A549 (cell line): ENCODE measurements around the gene GRIN2C. TPM values are rescaled to one million over a fixed set of nuclear protein-coding genes. Genes with fewer than 3 reads are reported as not detected.

Experiments
- ATAC-seq, 2 experiments: fragments of 200-7000 bp in 1 of 2; fragments of >200 bp in 1 of 2; cut with Nextera tagmentation in 1 of 2; cut with Tn5 transposase in 1 of 2; 3 replicates each; pipeline versions ENCODE4 v1.8.0 to v1.9.1; 2018 to 2020; ENCODE audit warnings: mild to moderate bottlenecking in 1 of 2, moderate library complexity in 1 of 2
- CTCF ChIA-PET: fragments of 300-600 bp; sonication (Branson Sonifier 250); formaldehyde crosslinking; extraction: SDS; loops from one replicate; lab custom pipeline; 2021; ENCODE audit warnings: antibody characterized with exemption, inconsistent platforms; lab: Yijun Ruan, JAX
- POLR2A ChIA-PET: fragments of 350-600 bp; formaldehyde crosslinking; extraction: SDS; loops from one replicate; lab custom pipeline; 2021; ENCODE audit warnings: antibody characterized with exemption, inconsistent platforms; lab: Yijun Ruan, JAX
- DNase-seq, 2 experiments: peaks; one replicate each; pipeline versions ENCODE4 v3.0.0 to v3.0.0-alpha.2; 2011 to 2016; ENCODE audit warnings: low read depth in 1 of 2, low spot score in 1 of 2
- FAIRE-seq: peaks from 2 replicates; lab custom pipeline; 2011; peaks lifted over from hg19 to GRCh38; lab: Jason Lieb, UNC
- H3K27ac ChIP-seq, 2 experiments: fragments of >200 bp; sonication (Bioruptor Twin); formaldehyde crosslinking; 3 replicates each; pipeline ENCODE4 v1.5.1; 2016 to 2017
- H3K4me1 ChIP-seq: fragments of >200 bp; sonication (Bioruptor Twin); formaldehyde crosslinking; 3 replicates; pipeline ENCODE4 v1.6.1; 2016
- H3K4me2 ChIP-seq: fragments of >200 bp; sonication (Bioruptor Twin); formaldehyde crosslinking; 3 replicates; pipeline ENCODE4 v1.6.1; 2016
- H3K4me3 ChIP-seq: fragments of >200 bp; sonication (Bioruptor Twin); formaldehyde crosslinking; 3 replicates; pipeline ENCODE4 v1.5.1; 2016
- H3K9me3 ChIP-seq: fragments of >200 bp; sonication (Bioruptor Twin); formaldehyde crosslinking; 3 replicates; pipeline ENCODE4 v1.6.1; 2016
- ATOH8 ChIP-seq: fragments of 250-450 bp; sonication (Bioruptor Pico); IDR thresholded peaks from 2 replicates; pipeline ENCODE4 v1.5.0; 2020; ENCODE audit warnings: low read depth, mild to moderate bottlenecking, moderate library complexity
- CEBPB ChIP-seq, 2 experiments: fragments of >200 bp in 1 of 2; sonication (Bioruptor Twin) in 1 of 2; formaldehyde crosslinking in 1 of 2; IDR thresholded peaks; 2 replicates each; pipeline ENCODE4 v1.6.1; 2012 to 2016
- CHD4 ChIP-seq: fragments of 200-600 bp; sonication (generic); IDR thresholded peaks from 2 replicates; pipeline ENCODE4 v1.6.1; 2016; ENCODE audit warnings: antibody characterized with exemption, mild to moderate bottlenecking, borderline replicate concordance
- E2F6 ChIP-seq: IDR thresholded peaks from 2 replicates; pipeline ENCODE4 v1.6.1; 2012; ENCODE audit warnings: low read depth, borderline replicate concordance
- EHF ChIP-seq: fragments of 250-450 bp; sonication (Bioruptor Pico); IDR thresholded peaks from 2 replicates; pipeline ENCODE4 v1.5.0; 2020; ENCODE audit warnings: mild to moderate bottlenecking
- EHMT2 ChIP-seq: fragments of 200-600 bp; sonication (generic); IDR thresholded peaks from 2 replicates; pipeline ENCODE4 v1.6.1; 2016; ENCODE audit warnings: antibody characterized with exemption, low read depth, mild to moderate bottlenecking, moderate library complexity
- ELK1 ChIP-seq: fragments of 150-350 bp; IDR thresholded peaks from 2 replicates; pipeline ENCODE4 v1.6.1; 2014; ENCODE audit warnings: low read depth, mild to moderate bottlenecking, low read length
- HDAC2 ChIP-seq: fragments of 200-600 bp; sonication (generic); IDR thresholded peaks from 2 replicates; pipeline ENCODE4 v1.6.1; 2016
- HMGXB4 ChIP-seq: fragments of 250-450 bp; sonication (Bioruptor Pico); IDR thresholded peaks from 2 replicates; pipeline ENCODE4 v1.5.0; 2021; ENCODE audit warnings: mild to moderate bottlenecking, moderate library complexity, borderline replicate concordance
- HOXB13 ChIP-seq: fragments of 250-450 bp; sonication (Bioruptor Pico); IDR thresholded peaks from 2 replicates; pipeline ENCODE4 v1.5.0; 2020; ENCODE audit warnings: low read depth, mild to moderate bottlenecking, moderate library complexity
- KDM5A ChIP-seq: fragments of 200-600 bp; sonication (generic); IDR thresholded peaks from 2 replicates; pipeline ENCODE4 v1.6.1; 2016; ENCODE audit warnings: antibody characterized with exemption, mild to moderate bottlenecking
- MAFK ChIP-seq: fragments of 450-650 bp; IDR thresholded peaks from 2 replicates; pipeline ENCODE4 v1.6.1; 2014; ENCODE audit not compliant: partially characterized antibody
- MAZ ChIP-seq: fragments of 150-350 bp; IDR thresholded peaks from 2 replicates; pipeline ENCODE4 v1.6.1; 2014; ENCODE audit warnings: antibody characterized with exemption, low read depth, low read length, borderline replicate concordance
- NR3C1 ChIP-seq: fragments of >200 bp; sonication (Bioruptor Twin); formaldehyde crosslinking; IDR thresholded peaks from 3 replicates; pipeline ENCODE4 v1.6.1; 2017
- PBX3 ChIP-seq: IDR thresholded peaks from 2 replicates; pipeline ENCODE4 v1.6.1; 2012
- RAD21 ChIP-seq, 2 experiments: fragments of >200 bp in 1 of 2; sonication (Bioruptor Twin) in 1 of 2; formaldehyde crosslinking in 1 of 2; IDR thresholded peaks in 1 of 2; conservative IDR thresholded peaks in 1 of 2; 2 replicates in 1 of 2; 3 replicates in 1 of 2; pipeline ENCODE4 v1.6.1; 2012 to 2018; ENCODE audit warnings: inconsistent platforms in 1 of 2
- RCOR1 ChIP-seq: fragments of 150-350 bp; IDR thresholded peaks from 2 replicates; pipeline ENCODE4 v1.6.1; 2014; ENCODE audit warnings: antibody characterized with exemption, low read length, low read depth
- REST ChIP-seq: fragments of 200-600 bp; sonication (generic); IDR thresholded peaks from 2 replicates; pipeline ENCODE4 v1.6.1; 2016; ENCODE audit warnings: antibody characterized with exemption, mild to moderate bottlenecking, moderate library complexity
- TFCP2L1 ChIP-seq: fragments of 250-450 bp; sonication (Bioruptor Pico); IDR thresholded peaks from 2 replicates; pipeline ENCODE4 v1.5.0; 2021; ENCODE audit warnings: mild to moderate bottlenecking
- TP53 ChIP-seq: fragments of 250-450 bp; sonication (Bioruptor Pico); IDR thresholded peaks from 2 replicates; pipeline ENCODE4 v1.5.0; 2021; ENCODE audit warnings: mild to moderate bottlenecking, moderate library complexity
- USF2 ChIP-seq: fragments of 450-650 bp; IDR thresholded peaks from 2 replicates; pipeline ENCODE4 v1.6.1; 2014; ENCODE audit warnings: antibody characterized with exemption
- WGBS: methylation state at CpG from one replicate; pipeline ENCODE4 v1.1.6; 2017; ENCODE audit errors: missing lambda C conversion rate; 5-methylcytosine and 5-hydroxymethylcytosine counted together
- polyA plus RNA-seq, 4 experiments: library from polyadenylated mRNA; depleted of rRNA in 3 of 4; stranded (reverse); fragments of >200 nt; fragmentation: RNase III in 1 of 4; extraction: RNeasy Plus Mini Kit Qiagen cat#74134 plus additional on column Dnase treatment in 1 of 4; gene quantifications; 2 replicates in 3 of 4; 3 replicates in 1 of 4; pipeline ENCODE4 v1.2.3, GENCODE V29; 2011 to 2017

GRIN2C gene
- polyA plus RNA-seq, 2 of the 4 experiments (the other 2 are of a cell fraction) = 0.17 to 0.28 TPM

- POLR2A ChIA-PET = no interaction called here
- no peak for DNase-seq
- H3K27ac ChIP-seq = no peak overlapping the region
- H3K4me1 ChIP-seq = no peaks in the 10 kb centered on the region
- WGBS = 83% methylated on average over 7 of the region's 7 CpGs
- no peak for FAIRE-seq
- TF ChIP-seq REST = no peak
- H3K9me3 ChIP-seq = no peaks in the 10 kb centered on the region
- CTCF ChIA-PET = interaction anchor here (1.3 to 53.6 kb wide), 5 partner anchors 9 to 119 kb away, joined by 3 to 1302 read pairs (median 41); partner anchors contain the start of genes FDXR, GRIN2C and NAT9
- H3K4me3 ChIP-seq = no peak overlapping the region
- no peak for ATAC-seq
- no peak overlapping the region for H3K4me2 ChIP-seq
Measured at GRCh38 chr17:74800531-74800930, 59.2 kb downstream of the GRIN2C start.

- POLR2A ChIA-PET = no interaction called here
- TF ChIP-seq MAZ = no peak
- no peak for TF ChIP-seq EHF (CRISPR knock-in tag)
- no peak for TF ChIP-seq NR3C1
- TF ChIP-seq TP53 = no peak
- TF ChIP-seq USF2 = no peak
- TF ChIP-seq CEBPB (IDR thresholded peaks at IDR 0.05) = no peak
- TF ChIP-seq MAFK = no peak
- no peak for TF ChIP-seq ATOH8 (CRISPR knock-in tag)
- no peak for TF ChIP-seq HOXB13 (CRISPR knock-in tag)
- TF ChIP-seq ELK1 = no peak
- no peak for TF ChIP-seq RCOR1
- no peak for TF ChIP-seq E2F6
- no peak for TF ChIP-seq CHD4
- TF ChIP-seq EHMT2 = no peak
- TF ChIP-seq PBX3 = no peak
- TF ChIP-seq HMGXB4 (CRISPR knock-in tag) = no peak
- no peak for TF ChIP-seq KDM5A
- no peak for TF ChIP-seq RAD21 (conservative IDR thresholded peaks at IDR 0.05 in 1 of 2, IDR thresholded peaks at IDR 0.05 in 1 of 2)
- no peak for TF ChIP-seq TFCP2L1 (CRISPR knock-in tag)
- no peak for TF ChIP-seq HDAC2
- Histone ChIP-seq H3K4me1 (no peaks in the 10 kb centered on the region), H3K4me2 (no peak overlapping the region), H3K9me3 (no peaks in the 10 kb centered on the region), H3K4me3 (no peak overlapping the region), H3K27ac (no peak overlapping the region)
- no peak for ATAC-seq
- CTCF ChIA-PET = interaction anchor here (0.9 to 53.6 kb wide), 4 partner anchors 8 to 58 kb away, joined by 3 to 1302 read pairs (median 195); partner anchors contain the start of genes FDXR, GRIN2C and NAT9
- no peak for DNase-seq
- FAIRE-seq = no peak
- WGBS = 91% methylated on average over 14 of the region's 14 CpGs
Measured at GRCh38 chr17:74799097-74799496, 60.6 kb downstream of the GRIN2C start.
